Measurements from ENCODE around the gene PFKM.
A peak's percentile ranks its signal among the peaks of the same experiment; 100 is the strongest.

The PFKM gene

DNA sequence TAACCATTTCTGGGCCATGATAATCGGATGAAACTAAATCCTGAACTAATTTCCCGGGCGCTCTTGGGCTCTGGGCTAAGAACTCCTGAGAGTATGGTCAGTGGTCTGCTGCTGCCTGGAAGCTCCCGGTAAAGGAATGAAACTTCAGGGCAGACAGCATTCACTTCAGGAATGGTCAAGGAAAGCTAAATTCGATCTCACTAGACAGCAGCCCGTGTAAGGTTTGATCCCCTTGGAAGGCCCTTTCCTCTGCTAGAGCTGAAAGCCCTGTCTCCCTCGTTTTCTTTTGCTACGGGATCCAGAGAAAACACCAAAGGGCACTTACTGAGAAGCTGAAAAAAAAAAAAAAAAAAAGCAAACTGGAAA lies 37.5 kb downstream of the PFKM start:
- peaks cover 25% of the 10 kb centered on the region for H3K79me2 ChIP-seq (ENCODE audit: control insufficient read depth, low read length)
- H3K9me2 ChIP-seq (replicated peaks; ENCODE audit: control insufficient read depth, low read length) = no peaks in the 10 kb centered on the region
- H3K4me3 ChIP-seq (ENCODE audit: low read length) = peak overlapping the region; percentile 83
- H4K20me1 ChIP-seq (ENCODE audit: control insufficient read depth, insufficient read depth, low read depth, low read length) = no peaks in the 10 kb centered on the region
- 0 out of 2 replicates have a peak, but pooled peaks cover 7% of the 10 kb centered on the region for H3F3A ChIP-seq (ENCODE audit: control insufficient read depth, insufficient read depth)
- H3K27ac ChIP-seq (ENCODE audit: low read depth, low read length) = peak overlapping the region; percentile 51
- H3K4me2 ChIP-seq (ENCODE audit: low read length) = peak overlapping the region; percentile 91
- H3K36me3 ChIP-seq (ENCODE audit: control insufficient read depth, low read length) = peaks cover 12% of the 10 kb centered on the region
- TF ChIP-seq, protein P1, sequence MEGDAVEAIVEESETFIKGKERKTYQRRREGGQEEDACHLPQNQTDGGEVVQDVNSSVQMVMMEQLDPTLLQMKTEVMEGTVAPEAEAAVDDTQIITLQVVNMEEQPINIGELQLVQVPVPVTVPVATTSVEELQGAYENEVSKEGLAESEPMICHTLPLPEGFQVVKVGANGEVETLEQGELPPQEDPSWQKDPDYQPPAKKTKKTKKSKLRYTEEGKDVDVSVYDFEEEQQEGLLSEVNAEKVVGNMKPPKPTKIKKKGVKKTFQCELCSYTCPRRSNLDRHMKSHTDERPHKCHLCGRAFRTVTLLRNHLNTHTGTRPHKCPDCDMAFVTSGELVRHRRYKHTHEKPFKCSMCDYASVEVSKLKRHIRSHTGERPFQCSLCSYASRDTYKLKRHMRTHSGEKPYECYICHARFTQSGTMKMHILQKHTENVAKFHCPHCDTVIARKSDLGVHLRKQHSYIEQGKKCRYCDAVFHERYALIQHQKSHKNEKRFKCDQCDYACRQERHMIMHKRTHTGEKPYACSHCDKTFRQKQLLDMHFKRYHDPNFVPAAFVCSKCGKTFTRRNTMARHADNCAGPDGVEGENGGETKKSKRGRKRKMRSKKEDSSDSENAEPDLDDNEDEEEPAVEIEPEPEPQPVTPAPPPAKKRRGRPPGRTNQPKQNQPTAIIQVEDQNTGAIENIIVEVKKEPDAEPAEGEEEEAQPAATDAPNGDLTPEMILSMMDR (IDR thresholded peaks at IDR 0.05; ENCODE audit: low read depth, low read length, poor library complexity, severe bottlenecking) = no peak
- no peak for TF ChIP-seq EZH2phosphoT487 (IDR thresholded peaks at IDR 0.05; ENCODE audit: borderline replicate concordance, low read length)
- H3K27me3 ChIP-seq (ENCODE audit: control insufficient read depth, low read length) = no peaks in the 10 kb centered on the region
- no peaks in the 10 kb centered on the region for H3K9me3 ChIP-seq (ENCODE audit: control insufficient read depth, insufficient read depth, low read length)
- H3K4me1 ChIP-seq (ENCODE audit: control insufficient read depth, low read length) = peaks cover 21% of the 10 kb centered on the region

DNA sequence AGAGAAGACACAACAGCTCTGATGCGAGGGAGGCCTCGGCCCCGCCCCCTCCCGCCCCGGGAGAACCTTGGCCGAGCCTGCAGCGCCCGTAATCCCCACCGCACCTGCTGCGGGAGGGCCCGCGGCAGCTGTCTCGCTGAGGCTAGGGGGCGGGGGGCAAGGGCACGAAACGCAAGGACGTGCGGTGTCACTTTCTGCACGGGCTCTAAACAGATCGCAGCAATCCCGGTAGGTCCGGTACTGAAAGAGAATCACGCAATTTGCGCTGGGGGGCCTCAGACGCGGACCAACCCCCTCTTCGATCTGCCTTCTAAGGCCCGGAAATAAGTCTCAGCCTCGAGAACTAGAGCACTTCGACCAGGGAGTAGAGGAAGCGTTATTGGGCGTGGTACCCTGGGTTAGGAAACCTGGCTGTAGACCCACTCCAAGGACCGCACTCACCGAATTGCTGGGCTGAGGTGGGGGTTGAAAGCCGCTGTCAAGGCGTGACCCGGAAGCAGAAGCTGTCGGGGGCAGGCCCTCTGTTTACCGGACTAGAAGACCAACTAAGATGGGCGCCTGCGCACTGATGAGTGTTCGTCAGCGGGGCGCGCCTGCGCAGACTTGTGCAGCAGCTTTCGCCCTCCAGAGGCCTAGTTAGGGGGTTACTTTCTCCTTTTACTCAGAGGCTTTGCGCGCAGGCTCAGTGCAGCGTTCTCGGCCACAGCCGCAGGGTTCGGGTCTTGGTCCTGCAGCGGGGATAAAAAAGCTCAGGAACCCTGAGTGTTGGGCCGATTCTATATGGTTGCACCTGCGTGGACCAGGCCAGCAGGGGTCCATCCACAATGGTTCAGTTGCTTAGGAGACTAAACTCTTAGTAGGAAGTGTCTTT lies 38.1 kb downstream of the PFKM start, which contains the start of gene ASB8:
Gene ASB8, minus strand, starts transcription at position 498 of the 871 bp plus-strand sequence. CDS start 4,019 bp downstream, outside the sequence.
- Histone ChIP-seq H3K27ac (ENCODE audit: low read depth, low read length) (peak within 1 kb of the TSS; percentile 51), H4K20me1 (ENCODE audit: control insufficient read depth, insufficient read depth, low read depth, low read length) (no peaks in the 10 kb centered on the region), H3K36me3 (ENCODE audit: control insufficient read depth, low read length) (peaks cover 11% of the 10 kb centered on the region), H3K4me2 (ENCODE audit: low read length) (peak within 1 kb of the TSS; percentile 91), H3F3A (ENCODE audit: control insufficient read depth, insufficient read depth) (0 out of 2 replicates have a peak, but pooled peaks cover 7% of the 10 kb centered on the region), H3K4me1 (ENCODE audit: control insufficient read depth, low read length) (peaks cover 21% of the 10 kb centered on the region), H3K27me3 (ENCODE audit: control insufficient read depth, low read length) (no peaks in the 10 kb centered on the region), H3K9me3 (ENCODE audit: control insufficient read depth, insufficient read depth, low read length) (no peaks in the 10 kb centered on the region), H3K79me2 (ENCODE audit: control insufficient read depth, low read length) (peaks cover 25% of the 10 kb centered on the region), H3K4me3 (ENCODE audit: low read length) (peak within 1 kb of the TSS; percentile 83), H3K9me2 (replicated peaks; ENCODE audit: control insufficient read depth, low read length) (no peaks in the 10 kb centered on the region)
- TF ChIP-seq, protein P1 (IDR thresholded peaks at IDR 0.05; ENCODE audit: low read depth, low read length, poor library complexity, severe bottlenecking) = peak; percentile 53
- no peak for TF ChIP-seq EZH2phosphoT487 (IDR thresholded peaks at IDR 0.05; ENCODE audit: borderline replicate concordance, low read length)

DNA sequence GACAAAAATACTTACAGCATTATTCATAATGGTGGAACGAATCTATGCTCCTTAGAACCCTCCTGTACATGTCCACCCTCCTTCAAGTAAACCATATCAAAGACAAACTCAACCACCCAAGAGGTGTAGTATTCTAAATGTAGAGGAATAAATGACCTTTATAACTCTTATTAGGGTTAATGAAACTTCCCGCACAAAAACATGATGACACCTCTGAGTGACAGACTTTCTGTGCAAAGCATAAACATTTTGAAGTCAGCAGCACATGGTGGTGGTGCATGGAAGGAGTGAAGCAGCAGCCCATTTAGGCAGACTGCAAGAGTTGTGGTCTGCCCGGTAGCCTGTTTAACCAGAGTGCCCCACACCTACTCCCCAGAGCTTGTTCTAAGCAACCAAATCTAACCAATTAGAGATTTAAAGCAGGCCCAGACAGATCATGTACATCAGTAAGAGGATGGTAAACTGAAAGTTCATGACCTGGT lies 38.8 kb downstream of the PFKM start:
- peaks cover 25% of the 10 kb centered on the region for H3K79me2 ChIP-seq (ENCODE audit: control insufficient read depth, low read length)
- 0 out of 2 replicates have a peak, but pooled peaks cover 7% of the 10 kb centered on the region for H3F3A ChIP-seq (ENCODE audit: control insufficient read depth, insufficient read depth)
- H3K4me2 ChIP-seq (ENCODE audit: low read length) = peak overlapping the region; percentile 91
- peaks cover 21% of the 10 kb centered on the region for H3K4me1 ChIP-seq (ENCODE audit: control insufficient read depth, low read length)
- H3K9me3 ChIP-seq (ENCODE audit: control insufficient read depth, insufficient read depth, low read length) = no peaks in the 10 kb centered on the region
- peak overlapping the region; percentile 83 for H3K4me3 ChIP-seq (ENCODE audit: low read length)
- peak overlapping the region; percentile 44 for H3K27ac ChIP-seq (ENCODE audit: low read depth, low read length)
- H4K20me1 ChIP-seq (ENCODE audit: control insufficient read depth, insufficient read depth, low read depth, low read length) = no peaks in the 10 kb centered on the region
- TF ChIP-seq, protein P1 (IDR thresholded peaks at IDR 0.05; ENCODE audit: low read depth, low read length, poor library complexity, severe bottlenecking) = no peak
- H3K9me2 ChIP-seq (replicated peaks; ENCODE audit: control insufficient read depth, low read length) = no peaks in the 10 kb centered on the region
- no peaks in the 10 kb centered on the region for H3K27me3 ChIP-seq (ENCODE audit: control insufficient read depth, low read length)
- peaks cover 10% of the 10 kb centered on the region for H3K36me3 ChIP-seq (ENCODE audit: control insufficient read depth, low read length)

All from DOHH2 (cell line).